Measurements from ENCODE around the gene TMEM135. TPM values are rescaled to one million over a fixed set of nuclear protein-coding genes. Genes with fewer than 3 reads are reported as not detected.
"Not testable (repeated sequence)": the region's sequence is repeated elsewhere in the genome, so short reads cannot be mapped to it uniquely, and the experiment has no call there.

Gene TMEM135
- total RNA-seq: 22.3 TPM
- long read RNA-seq, transcript TMEM135-201 (15 exons, 2,433 nt): major isoform, 21 of 36 reads
- long read RNA-seq, partial matches to known transcripts: 1 of 36 reads
- long read RNA-seq, other reads (novel, unspliced or antisense): 13 of 36 reads

- H3K4me1 ChIP-seq: peaks cover 40% of the 10 kb centered on the region
- ATAC-seq: peak; percentile 99 to 100
- intact Hi-C loops (cut with DNase I): no loop called here
These were observed at the start of gene TMEM135 for GRCh38 chr11:87037450-87038234. Gene TMEM135 (plus strand): TSS chr11:87037934. CDS start chr11:87038046, 112 bp downstream.

DNA sequence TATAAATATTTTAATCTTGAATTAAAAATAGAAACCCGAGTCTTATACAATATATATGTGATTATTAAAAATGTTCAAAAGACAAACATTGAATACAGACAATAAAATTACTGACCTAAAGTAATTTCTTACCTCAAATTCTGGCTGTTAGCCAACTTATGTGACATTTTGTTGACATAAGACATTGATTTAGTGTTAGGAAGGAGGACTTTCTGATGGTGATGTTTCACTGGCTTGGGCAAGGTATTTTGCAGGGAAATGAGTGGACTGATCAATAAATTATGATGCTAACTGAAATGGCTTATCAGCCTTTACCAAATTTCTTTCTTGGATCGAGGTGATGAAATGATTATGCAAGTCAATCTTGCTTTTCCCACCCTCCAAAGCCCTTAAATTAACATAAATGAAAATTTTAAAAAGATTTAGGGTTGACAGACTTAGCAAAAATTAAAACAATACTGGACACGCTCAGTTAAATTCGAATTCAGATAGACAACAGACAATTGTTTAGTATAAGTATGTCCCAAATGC lies 49.3 kb upstream of the TMEM135 start:
- ATAC-seq (no peak), DNase-seq (no peak)
- Histone ChIP-seq H3K27ac (no peak overlapping the region), H3K4me3 (no peak overlapping the region), H3K4me1 (no peaks in the 10 kb centered on the region), H3K9me3 (no peaks in the 10 kb centered on the region), H3K36me3 (no peaks in the 10 kb centered on the region), H3K27me3 (ENCODE audit: low read depth) (no peaks in the 10 kb centered on the region)
- intact Hi-C loops (cut with DNase I): no loop called here
- TF ChIP-seq, protein P1, sequence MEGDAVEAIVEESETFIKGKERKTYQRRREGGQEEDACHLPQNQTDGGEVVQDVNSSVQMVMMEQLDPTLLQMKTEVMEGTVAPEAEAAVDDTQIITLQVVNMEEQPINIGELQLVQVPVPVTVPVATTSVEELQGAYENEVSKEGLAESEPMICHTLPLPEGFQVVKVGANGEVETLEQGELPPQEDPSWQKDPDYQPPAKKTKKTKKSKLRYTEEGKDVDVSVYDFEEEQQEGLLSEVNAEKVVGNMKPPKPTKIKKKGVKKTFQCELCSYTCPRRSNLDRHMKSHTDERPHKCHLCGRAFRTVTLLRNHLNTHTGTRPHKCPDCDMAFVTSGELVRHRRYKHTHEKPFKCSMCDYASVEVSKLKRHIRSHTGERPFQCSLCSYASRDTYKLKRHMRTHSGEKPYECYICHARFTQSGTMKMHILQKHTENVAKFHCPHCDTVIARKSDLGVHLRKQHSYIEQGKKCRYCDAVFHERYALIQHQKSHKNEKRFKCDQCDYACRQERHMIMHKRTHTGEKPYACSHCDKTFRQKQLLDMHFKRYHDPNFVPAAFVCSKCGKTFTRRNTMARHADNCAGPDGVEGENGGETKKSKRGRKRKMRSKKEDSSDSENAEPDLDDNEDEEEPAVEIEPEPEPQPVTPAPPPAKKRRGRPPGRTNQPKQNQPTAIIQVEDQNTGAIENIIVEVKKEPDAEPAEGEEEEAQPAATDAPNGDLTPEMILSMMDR (IDR thresholded peaks at IDR 0.05): no peak

More at GRCh38 chr11:87037450-87038234, at the start of gene TMEM135:
- DNase-seq: peak; percentile 95
- H3K9me3 ChIP-seq: no peaks in the 10 kb centered on the region
- no peaks in the 10 kb centered on the region for H3K36me3 ChIP-seq
- no peaks in the 10 kb centered on the region for H3K27me3 ChIP-seq (ENCODE audit: low read depth)
- peak within 1 kb of the TSS; percentile 83 for H3K27ac ChIP-seq
- peak within 1 kb of the TSS; percentile 83 for H3K4me3 ChIP-seq
- TF ChIP-seq, protein P1 (IDR thresholded peaks at IDR 0.05): peak; percentile 16

DNA sequence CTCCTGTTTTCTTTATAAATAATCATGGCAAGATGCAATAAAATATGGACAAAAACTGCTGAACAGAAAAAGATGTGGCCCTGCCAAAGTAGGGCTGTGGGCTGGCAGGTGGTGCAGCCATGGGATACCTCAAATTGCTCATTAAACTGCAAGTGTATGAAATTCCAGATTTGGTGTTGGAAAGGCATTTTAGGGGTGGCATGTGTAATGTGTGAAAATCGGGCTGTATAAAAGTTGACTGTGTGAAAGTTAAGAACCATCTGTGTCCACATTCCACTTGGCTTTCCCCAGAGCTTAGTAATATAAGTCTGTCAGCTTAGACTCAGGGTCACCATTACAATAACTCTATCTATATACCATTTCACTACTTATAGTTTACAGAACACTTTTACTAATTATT lies 47.7 kb upstream of the TMEM135 start:
- DNase-seq (no peak), ATAC-seq (no peak)
- Histone ChIP-seq H3K27me3 (ENCODE audit: low read depth) (no peaks in the 10 kb centered on the region), H3K4me3 (no peak overlapping the region), H3K9me3 (no peaks in the 10 kb centered on the region), H3K4me1 (no peaks in the 10 kb centered on the region), H3K36me3 (no peaks in the 10 kb centered on the region), H3K27ac (no peak overlapping the region)
- TF ChIP-seq, protein P1 (IDR thresholded peaks at IDR 0.05): no peak
- intact Hi-C loops (cut with DNase I): no loop called here

DNA sequence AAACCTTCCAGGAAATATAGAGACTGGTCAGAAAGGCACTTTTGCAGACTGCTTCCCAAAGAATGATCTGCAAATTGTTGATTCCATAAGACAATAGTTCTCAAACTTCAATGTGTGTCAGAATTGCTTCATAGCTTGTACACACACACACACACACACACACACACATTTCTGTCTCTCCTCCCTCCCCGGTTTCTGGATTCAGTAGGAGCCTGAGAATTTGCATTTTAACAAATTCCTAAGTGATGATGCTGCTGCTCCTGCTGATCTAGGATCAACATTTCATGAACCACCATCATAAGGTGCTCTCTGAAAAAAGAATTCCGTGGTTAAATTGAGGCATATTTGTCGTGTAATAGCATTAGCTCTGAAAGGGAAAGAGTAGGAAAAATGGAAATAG lies 47.2 kb upstream of the TMEM135 start:
- intact Hi-C loops (cut with DNase I): no loop called here
- no peak for ATAC-seq
- no peak overlapping the region for H3K4me3 ChIP-seq
- no peak overlapping the region for H3K27ac ChIP-seq
- DNase-seq: no peak
- TF ChIP-seq, protein P1 (IDR thresholded peaks at IDR 0.05): no peak
- H3K27me3 ChIP-seq (ENCODE audit: low read depth): no peaks in the 10 kb centered on the region
- H3K36me3 ChIP-seq: no peaks in the 10 kb centered on the region
- H3K9me3 ChIP-seq: no peaks in the 10 kb centered on the region
- H3K4me1 ChIP-seq: no peaks in the 10 kb centered on the region

GRCh38 chr11:86991341-86991740 lies 46.4 kb upstream of the TMEM135 start:
- ATAC-seq: no peak
- H3K27ac ChIP-seq: no peak overlapping the region
- no peaks in the 10 kb centered on the region for H3K36me3 ChIP-seq
- H3K4me3 ChIP-seq: no peak overlapping the region
- no peak for DNase-seq
- intact Hi-C loops (cut with DNase I): no loop called here
- no peaks in the 10 kb centered on the region for H3K4me1 ChIP-seq
- no peaks in the 10 kb centered on the region for H3K9me3 ChIP-seq
- TF ChIP-seq, protein P1 (IDR thresholded peaks at IDR 0.05): no peak
- H3K27me3 ChIP-seq (ENCODE audit: low read depth): no peaks in the 10 kb centered on the region

DNA sequence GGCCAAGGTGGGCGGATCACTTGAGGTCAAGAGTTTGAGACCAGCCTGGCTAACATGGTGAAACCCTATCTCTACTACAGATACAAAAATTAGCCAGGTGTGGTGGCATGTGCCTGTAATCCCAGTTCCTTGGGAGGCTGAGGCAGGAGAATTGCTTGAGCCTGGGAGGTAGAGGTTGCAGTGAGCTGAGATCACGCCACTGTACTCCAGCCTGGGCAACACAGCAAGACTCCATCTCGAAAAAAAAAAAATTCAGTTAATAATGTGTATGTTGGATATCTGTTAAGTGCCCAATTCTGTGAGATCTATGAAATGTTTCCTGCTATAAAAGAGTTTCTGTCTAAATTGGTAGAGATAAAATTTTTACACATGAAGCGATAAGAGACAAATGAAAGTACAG lies 45.4 kb upstream of the TMEM135 start:
- DNase-seq; H3K4me1 ChIP-seq; intact Hi-C loops (cut with DNase I); H3K9me3 ChIP-seq; H3K27me3 ChIP-seq (ENCODE audit: low read depth); H3K36me3 ChIP-seq; ATAC-seq; H3K27ac ChIP-seq; H3K4me3 ChIP-seq: not testable (repeated sequence)
